ENCODE data around the gene BTNL3.

GRCh38 chr5:181047288-181047687 lies 58.6 kb downstream of the BTNL3 start:
- TF ChIP-seq POLR2AphosphoS5 (IDR thresholded peaks at IDR 0.05), result no peak
- no peak for TF ChIP-seq CTCF (IDR thresholded peaks at IDR 0.05 in 8 of 11, conservative IDR thresholded peaks at IDR 0.05 in 3 of 11)
- no peak for TF ChIP-seq POLR2A (IDR thresholded peaks at IDR 0.05)
